DMS53 treated with DMSO at 0.1 percent for 48 hours (cell line): Measurements from ENCODE around the gene OR51A7.
"Not testable (repeated sequence)": the region's sequence is repeated elsewhere in the genome, so short reads cannot be mapped to it uniquely, and the experiment has no call there.

Experiments
- DNase-seq: peaks from one replicate; lab custom pipeline; 2025; ENCODE audit not compliant: unreplicated experiment; lab: John Stamatoyannopoulos, UW

OR51A7 gene, protein sequence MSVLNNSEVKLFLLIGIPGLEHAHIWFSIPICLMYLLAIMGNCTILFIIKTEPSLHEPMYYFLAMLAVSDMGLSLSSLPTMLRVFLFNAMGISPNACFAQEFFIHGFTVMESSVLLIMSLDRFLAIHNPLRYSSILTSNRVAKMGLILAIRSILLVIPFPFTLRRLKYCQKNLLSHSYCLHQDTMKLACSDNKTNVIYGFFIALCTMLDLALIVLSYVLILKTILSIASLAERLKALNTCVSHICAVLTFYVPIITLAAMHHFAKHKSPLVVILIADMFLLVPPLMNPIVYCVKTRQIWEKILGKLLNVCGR

DNA sequence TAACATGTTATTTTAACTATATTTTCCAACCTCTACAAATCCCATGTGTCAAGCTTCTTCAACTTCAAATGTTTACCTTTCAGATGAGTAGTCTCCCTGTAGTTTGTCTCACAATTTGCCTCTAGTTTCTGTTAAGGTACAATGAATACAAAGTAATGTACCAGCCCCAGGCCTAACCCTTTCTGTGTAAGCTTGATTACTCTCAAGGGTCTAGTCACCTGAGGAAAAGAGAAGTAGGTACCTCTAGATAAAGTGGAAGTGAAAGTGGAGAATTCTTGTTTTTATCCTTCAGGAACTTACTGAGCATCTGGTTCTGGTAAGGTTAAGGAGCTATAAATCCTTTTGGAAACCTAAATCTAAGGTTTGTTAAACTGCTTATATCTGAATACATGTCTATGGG, at the start of gene OR51A7:
Gene OR51A7, plus strand, starts transcription at position 300 of the 400 bp plus-strand sequence. CDS start 3,587 bp downstream, outside the sequence.
- peak; percentile 53 for DNase-seq

DNA sequence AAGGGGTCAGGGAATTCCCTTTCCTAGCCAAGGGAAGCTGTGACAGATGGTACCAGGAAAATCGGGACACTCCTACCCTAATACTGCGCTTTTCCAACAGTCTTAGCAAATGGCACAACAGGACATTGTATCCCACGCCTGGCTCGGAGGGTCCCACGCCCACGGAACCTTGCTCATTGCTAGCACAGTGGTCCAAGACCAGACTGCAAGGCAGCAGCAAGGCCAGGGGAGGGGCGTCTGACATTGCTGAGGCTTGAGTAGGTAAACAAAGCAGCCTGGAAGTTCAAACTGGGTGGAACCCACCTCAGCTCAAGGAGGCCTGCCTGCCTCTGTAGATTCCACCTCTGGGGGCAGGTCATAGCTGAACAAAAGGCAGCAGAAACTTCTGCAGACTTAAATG, 49.3 kb upstream of the OR51A7 start:
- not testable (repeated sequence) for DNase-seq

DNA sequence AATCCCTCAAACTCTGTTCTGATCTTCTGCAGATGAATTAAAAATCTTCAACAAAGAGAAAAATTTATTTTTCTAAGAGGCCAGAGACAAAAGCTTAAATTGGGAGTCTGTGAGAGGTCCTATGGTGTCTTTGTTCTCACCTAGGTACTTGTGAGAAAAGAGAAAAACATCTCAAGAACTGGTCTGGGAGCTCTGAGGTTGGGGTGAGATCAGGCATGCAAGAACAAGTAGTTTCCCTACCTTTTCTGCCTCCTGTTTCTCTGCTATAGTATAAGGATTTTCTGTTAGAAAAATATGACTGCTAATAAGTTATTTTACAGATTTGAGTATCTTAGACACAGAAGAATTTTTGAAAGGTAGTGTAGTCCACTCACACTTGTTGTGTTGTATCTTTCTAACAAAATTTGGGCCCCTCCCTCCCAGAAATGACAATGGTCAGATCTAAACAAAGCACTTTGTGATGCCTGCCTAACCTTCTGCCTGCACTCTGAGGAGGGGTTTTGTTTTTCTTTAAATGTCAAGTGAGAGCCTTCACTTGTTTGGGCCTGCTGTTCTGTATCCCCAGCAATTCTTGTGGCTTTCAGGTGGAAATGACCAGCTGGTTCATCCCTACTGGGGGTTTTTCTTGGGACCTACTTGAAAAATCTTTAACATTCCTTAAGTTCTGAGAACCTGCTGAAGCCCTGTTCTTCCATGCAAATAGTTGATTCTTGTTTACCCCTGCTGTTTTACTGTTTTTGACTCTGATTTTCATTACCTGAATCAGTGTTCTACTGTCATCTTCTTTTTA, 40.9 kb upstream of the OR51A7 start:
- no peak for DNase-seq

DNA sequence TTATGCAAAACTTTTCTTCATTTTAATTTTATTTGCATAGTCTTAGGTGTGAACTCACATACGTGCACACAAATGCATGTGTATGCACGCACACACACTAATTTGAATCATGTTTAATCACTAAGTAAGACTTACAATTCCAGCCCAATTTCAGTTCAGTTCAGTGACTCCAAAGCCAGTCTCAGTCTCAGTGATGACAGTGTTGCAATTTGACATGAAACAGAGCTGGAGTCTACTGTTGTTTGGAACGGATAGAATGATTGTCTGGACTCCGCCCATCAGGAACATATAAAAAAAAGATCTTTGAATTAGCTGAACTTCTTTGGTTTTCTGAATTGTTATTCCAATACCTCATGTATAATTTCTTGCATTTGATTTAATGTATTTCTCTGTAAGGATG, 39.7 kb upstream of the OR51A7 start:
- no peak for DNase-seq

DNA sequence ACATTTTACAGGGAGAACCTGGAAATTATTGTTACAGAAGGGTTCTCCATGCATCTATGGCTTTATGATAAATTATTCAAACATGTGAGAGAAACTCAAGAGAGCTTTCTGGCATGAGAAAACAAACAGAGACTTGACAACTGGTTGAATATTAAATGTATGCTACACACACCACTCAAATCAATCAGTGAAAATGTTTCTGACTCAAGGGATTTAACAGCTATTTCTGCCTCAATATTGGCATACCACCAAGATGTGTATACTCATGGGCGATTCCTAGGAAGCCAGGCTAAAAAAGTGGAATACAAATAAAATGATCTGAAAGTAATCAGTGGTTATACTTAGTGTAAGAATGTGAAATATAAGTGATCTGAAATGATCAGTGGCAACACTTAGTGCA, 37.7 kb upstream of the OR51A7 start:
- DNase-seq = peak; percentile 55

DNA sequence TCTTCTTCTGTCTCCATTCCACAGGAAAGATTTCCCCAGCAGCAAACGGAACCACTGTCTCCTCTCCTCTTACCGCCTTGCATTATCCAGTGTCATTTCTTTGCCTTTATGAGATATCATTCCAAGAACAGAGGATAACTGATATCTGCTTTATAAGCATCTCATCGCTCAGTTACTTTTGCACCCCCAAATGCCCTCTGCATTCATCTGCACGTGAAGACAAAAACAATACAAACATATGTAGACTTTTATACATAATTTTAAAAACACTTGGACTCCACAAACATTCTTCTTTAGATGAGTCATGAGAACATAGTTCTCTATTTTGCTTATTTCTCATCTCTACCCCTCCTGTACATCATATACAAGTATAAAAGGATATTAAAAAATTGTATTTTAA, 22.4 kb upstream of the OR51A7 start:
- DNase-seq = no peak

DNA sequence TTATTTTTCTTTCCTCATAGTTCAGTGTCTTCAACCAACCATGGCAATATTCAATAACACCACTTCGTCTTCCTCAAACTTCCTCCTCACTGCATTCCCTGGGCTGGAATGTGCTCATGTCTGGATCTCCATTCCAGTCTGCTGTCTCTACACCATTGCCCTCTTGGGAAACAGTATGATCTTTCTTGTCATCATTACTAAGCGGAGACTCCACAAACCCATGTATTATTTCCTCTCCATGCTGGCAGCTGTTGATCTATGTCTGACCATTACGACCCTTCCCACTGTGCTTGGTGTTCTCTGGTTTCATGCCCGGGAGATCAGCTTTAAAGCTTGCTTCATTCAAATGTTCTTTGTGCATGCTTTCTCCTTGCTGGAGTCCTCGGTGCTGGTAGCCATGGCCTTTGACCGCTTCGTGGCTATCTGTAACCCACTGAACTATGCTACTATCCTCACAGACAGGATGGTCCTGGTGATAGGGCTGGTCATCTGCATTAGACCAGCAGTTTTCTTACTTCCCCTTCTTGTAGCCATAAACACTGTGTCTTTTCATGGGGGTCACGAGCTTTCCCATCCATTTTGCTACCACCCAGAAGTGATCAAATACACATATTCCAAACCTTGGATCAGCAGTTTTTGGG, 21.6 kb upstream of the OR51A7 start, which contains the start of gene OR51T1:
Gene OR51T1, plus strand, starts transcription at position 41 of the 641 bp plus-strand sequence. Its CDS starts 0 bp downstream, at position 41.
- DNase-seq = no peak

DNA sequence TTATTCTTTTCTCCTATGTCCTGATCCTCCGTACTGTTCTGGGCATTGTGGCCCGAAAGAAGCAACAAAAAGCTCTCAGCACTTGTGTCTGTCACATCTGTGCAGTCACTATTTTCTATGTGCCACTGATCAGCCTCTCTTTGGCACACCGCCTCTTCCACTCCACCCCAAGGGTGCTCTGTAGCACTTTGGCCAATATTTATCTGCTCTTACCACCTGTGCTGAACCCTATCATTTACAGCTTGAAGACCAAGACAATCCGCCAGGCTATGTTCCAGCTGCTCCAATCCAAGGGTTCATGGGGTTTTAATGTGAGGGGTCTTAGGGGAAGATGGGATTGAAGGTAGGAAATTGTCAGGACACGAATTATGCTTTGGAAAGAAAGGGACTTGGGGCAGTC, 21.0 kb upstream of the OR51A7 start:
- no peak for DNase-seq

DNA sequence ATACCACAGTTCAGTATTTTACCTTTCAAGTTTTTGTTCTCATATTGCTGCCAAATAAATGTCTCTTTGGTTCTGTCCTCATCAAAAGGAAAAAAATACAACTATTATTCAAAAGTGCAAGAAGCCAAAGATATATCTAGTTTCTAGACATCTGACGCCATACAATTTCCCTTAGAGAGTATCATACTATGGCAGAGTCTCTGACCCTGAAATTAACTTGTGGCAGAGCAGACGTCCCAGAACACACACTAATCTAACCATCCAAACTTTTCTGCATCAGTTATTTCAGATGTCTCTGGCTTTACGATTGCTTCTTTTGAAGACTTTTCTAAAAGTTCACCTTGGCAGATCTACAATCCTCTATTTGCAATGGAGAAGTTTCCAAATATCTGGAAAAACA, 19.2 kb upstream of the OR51A7 start:
- no peak for DNase-seq

DNA sequence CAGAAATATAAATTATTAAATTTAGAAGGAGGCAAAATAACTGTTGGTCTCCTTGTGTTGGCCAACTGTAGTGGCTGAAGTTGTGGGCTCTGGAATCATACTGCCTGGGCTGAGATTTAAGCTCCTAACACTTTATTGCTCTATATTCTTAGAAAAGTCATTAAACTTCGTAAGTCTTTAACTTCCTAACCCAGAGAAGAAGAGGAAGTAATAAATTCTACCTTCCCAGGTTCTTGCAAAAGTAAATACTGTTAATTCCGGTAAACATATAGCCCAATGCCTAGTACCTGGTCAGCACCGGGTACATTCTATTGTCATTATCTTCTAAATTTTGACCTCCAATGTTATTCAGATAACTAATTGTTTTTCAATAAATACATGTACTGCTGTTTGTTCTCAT, 17.4 kb upstream of the OR51A7 start:
- no peak for DNase-seq

DNA sequence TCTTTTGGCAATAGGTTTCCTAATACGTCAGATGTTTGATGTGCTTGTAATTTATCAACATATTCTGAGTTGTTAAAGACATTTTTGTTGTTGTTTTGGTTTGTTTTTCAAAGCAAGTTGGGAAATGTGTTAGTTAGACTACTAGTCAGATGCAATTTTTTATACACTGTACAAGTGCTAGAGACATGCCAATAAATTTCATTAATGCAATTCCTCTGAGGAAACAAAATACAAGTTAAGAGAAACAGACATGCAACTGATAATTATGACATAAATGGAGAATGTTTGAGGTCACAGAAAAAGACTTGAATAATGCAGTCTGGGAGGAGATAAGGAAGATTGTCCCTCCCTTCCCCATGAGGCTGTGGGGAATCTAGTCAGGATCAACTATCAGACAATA, 16.0 kb upstream of the OR51A7 start:
- DNase-seq = no peak

DNA sequence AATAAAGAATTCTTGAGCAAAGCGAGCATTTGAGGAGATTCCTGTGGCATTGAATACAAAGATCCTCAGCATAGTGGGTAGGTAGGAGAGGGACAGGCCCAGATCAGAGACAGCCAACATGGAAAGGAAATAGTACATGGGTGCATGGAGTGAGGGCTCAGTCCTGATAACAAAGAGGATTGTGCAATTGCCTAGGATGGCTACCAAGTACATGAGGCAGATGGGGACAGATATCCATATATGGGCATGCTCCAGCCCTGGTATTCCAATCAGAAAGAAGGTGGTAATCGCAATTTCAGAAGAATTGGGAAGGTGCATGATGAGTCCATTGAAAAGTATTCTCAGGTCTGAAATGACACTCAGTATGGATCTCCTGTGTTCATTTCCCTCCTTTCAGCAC, 13.3 kb upstream of the OR51A7 start:
- no peak for DNase-seq

DNA sequence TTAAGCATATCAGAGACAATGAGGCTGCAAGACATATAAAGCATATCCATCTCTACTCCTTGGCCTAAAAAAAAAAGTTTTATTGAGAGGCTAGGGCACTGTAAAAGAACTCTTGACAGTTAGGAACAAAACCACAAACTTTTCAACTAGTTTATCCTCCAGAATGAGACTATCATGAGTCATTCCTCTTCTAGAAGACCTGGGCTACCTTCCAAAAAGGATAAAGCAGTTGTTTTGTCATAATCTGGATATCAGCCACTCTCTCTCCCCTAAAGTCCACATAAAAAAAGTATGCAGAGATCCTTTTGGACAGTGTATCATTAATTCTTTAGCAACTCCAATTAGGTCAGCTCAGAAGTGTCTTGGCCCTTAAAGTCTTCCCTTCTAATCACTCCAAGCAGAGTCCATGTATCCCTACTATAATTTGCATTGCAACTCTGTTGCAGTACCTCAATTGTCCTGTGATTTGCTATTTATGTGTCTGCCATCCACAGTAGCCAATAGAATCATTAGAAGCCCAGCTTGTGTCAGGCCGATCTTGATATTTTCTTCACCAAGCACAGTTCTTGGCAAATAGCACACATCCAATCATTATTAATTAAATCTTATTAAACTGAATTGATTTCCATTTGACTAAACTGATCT, 11.5 kb upstream of the OR51A7 start:
- DNase-seq = no peak

DNA sequence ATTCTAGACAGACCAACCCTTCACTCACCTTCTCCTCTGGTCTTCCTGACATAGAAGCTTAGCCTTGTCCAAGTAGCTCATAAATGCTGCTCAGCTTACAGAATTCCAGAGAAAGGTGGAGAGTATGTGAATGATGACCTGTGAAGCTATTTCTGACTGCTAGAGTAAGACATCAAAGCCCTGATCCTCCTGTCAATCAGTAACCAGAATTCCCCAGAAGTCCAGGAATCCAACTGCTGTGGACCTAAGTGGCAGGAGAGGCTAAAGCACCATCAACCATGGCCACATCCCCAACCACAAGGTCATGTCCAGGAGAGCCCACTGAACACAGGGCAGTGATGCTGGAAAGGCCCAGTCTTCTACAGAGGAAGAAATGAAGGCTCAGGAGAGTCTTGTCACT, 13.0 kb downstream of the OR51A7 start:
- DNase-seq = peak; percentile 53

DNA sequence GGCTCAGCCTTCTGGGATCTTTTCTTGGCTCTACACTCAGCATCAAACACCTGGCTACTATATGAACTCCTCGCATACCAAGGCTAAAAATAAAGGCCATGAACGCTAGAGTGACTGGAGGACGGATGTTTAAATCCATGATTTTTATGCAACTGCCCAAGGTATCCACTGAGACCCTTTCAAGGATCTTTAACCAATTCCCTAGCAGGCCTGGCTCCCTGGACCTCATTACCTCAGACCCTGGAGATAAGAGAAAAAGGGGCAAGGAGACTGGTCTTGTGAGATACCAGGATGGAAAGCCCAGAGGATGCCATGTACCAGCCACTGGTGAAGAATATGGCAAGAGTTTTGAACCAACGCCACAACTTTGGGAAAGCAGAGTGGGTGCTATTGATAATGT, 15.7 kb downstream of the OR51A7 start, which contains the start of gene OR51G2:
Gene OR51G2, minus strand, starts transcription at position 101 of the 400 bp plus-strand sequence. CDS start 3,687 bp downstream, outside the sequence.
- no peak for DNase-seq

DNA sequence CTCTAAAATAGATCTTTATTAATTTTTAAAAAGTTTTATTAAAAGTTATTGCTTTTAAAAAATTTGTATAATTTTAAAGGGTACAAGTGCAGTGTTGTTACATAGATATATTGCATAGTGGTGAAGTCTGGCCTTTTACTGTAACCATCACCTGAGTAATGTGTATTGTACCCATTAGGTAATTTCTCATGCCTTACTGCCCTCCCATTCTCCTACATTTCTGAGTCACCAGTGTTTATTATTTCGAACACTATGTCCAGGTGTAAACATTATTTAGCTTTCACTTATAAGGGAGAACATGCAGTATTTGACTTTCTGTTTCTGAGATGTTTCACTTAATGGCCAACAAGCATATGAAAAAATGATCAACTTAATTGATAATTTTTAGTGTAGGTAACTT, 18.2 kb downstream of the OR51A7 start:
- peak; percentile 91 for DNase-seq

DNA sequence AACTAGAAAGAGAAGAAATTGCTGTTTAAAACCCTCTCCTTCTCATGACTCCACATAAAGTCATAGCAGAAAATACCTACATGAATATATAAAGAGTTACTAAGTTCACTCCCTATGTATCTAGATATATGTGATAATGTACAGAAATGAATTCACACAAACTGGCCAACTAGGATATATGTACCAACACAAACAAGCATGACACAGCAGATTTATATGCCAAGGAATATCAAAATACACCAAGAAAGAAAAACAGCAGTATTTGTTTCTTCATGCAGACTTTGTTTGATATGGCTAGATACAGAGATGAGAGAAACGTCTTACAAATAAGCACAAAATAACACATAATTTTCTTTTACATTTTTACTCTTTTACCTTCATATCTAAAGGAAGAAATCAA, 18.7 kb downstream of the OR51A7 start:
- no peak for DNase-seq

DNA sequence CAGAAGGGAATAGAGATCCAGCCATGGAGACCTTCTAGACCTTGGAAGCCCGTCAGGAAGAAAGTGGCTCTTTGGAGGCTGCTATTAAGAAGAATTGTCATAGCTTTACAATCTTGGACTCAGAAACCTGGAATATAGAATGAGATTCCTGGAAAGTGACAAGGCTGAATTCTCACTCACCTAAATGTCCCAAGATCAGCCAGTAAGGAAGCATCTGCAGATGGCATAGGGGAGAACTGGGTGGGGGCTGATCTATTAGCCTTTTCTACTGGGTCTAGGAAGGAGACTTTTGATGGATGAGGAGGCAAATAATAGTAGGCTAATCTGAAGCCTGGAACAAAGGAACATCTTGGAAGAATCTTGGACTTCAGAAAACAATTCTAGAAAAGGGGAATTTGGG, 20.7 kb downstream of the OR51A7 start, which contains the start of gene OR51G1:
Gene OR51G1, minus strand, starts transcription at position 101 of the 400 bp plus-strand sequence. Its CDS starts 0 bp downstream, at position 101.
- no peak for DNase-seq

DNA sequence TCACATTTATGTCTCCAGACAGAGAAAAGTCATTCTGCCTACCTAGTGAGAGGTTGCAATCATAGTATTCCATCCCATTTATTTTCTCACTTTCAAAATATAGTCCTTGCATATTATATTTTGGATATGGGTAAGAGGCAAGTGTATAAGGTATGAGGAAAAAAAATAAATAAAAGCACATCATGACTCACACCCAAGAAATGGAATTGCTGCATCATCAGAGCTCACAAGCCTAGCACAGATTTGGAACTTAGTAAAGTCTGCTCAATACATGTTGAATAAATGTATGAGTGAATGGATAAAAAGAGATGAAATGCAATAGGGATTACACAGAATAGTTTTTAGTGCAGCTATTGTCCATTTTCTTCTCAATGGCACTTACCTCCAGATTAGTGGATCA, 23.0 kb downstream of the OR51A7 start:
- no peak for DNase-seq

DNA sequence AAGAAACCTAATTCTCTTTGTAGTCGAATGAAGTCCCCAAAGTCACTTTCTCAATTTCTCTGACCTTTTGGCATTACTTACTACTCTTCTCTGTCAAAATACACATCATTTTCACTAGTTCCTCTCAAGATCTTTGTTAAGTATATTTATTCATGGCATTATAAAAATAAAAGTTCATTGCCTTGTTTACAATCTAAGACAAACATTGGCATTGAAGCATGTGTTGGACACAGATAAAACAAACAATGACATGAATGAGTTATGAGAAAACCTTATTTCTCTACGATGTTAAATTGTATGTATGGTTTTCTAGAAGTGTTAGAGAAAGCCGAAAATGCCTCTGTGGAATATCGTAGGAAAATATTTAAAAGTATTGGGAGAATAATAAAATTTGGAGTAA, 29.2 kb downstream of the OR51A7 start:
- DNase-seq = peak; percentile 96

DNA sequence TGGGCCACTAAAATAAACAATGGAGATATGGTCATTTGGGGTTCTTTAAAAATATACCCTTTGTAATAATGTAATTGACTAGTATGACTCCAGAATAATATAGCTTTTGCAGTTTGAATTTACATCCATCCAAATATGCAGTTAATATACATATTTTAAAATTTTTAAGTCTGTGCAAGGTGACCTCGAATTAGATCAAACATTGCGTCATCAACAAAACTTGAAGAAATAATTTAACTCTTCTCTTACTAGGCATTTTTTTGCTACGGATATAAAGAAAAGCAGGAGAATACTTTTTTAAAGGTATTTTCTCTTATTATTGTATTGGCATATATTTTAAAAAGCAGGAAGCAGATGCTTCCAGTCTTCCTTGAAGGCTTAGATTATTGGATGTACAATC, 33.2 kb downstream of the OR51A7 start:
- DNase-seq = no peak
